Adrenal gland (tissue), 12 donors: ENCODE results near the gene HSPA9. TPM values are rescaled to one million over a fixed set of nuclear protein-coding genes. Genes with fewer than 3 reads are reported as not detected.

ENCODE experiments used
- DNase-seq, 7 donors: peaks; one replicate each; pipeline ENCODE4 v3.0.0-alpha.2; 2019 to 2020
- H3K27ac ChIP-seq, 5 donors: fragments of 200-600 bp; sonication (generic) in 4 of 5; 1 replicate in 3 of 5; 2 replicates in 2 of 5; pipeline versions ENCODE4 v1.5.1 to v1.8.0; 2016 to 2020; ENCODE audit warnings: mild to moderate bottlenecking in 1 of 5
- H3K27me3 ChIP-seq: fragments of 200-600 bp; 2 replicates; pipeline ENCODE4 v1.8.0; 2021
- H3K36me3 ChIP-seq, 2 donors: fragments of 200-600 bp; replicated peaks in 1 of 2; 1 replicate in 1 of 2; 2 replicates in 1 of 2; pipeline versions ENCODE4 v1.5.1 to v1.8.0; 2018 to 2022
- H3K4me1 ChIP-seq, 2 donors: fragments of 200-600 bp; replicated peaks in 1 of 2; 1 replicate in 1 of 2; 2 replicates in 1 of 2; pipeline versions ENCODE4 v1.5.1 to v1.8.0; 2018 to 2021
- H3K4me3 ChIP-seq, 4 donors: fragments of 200-600 bp; sonication (generic) in 3 of 4; one replicate each; pipeline ENCODE4 v1.5.1; 2016 to 2018
- H3K9me3 ChIP-seq, 3 donors: fragments of 200-600 bp; sonication (generic) in 1 of 3; replicated peaks in 1 of 3; 1 replicate in 2 of 3; 2 replicates in 1 of 3; pipeline versions ENCODE4 v1.5.1 to v1.8.0; 2016 to 2021
- POLR2A ChIP-seq, 2 donors: fragments of 450-650 bp; IDR thresholded peaks; one replicate each; pipeline ENCODE4 v1.6.1; 2017; ENCODE audit warnings: antibody characterized with exemption in 2 of 2, mild to moderate bottlenecking in 2 of 2, moderate library complexity in 1 of 2
- WGBS, 4 donors: extraction: QIAGEN DNeasy Blood & Tissue Kit in 2 of 4; methylation state at CpG; one replicate each; pipeline versions ENCODE4 v1.1.5 to v1.1.7; 2013 to 2017; 5-methylcytosine and 5-hydroxymethylcytosine counted together
- intact Hi-C, 2 donors: fragments of 100-400 bp; cut with DNase I; formaldehyde crosslinking; loops; one replicate each; pipeline versions ENCODE4 v1.14.1 to v1.15.0; 2022 to 2023
- polyA plus RNA-seq, 3 donors: library from polyadenylated mRNA; stranded (reverse); fragments of 200-250 nt in 2 of 3; fragments of 350-450 nt in 1 of 3; fragmentation: Illumina TruSeq in 1 of 3; extraction: RNeasy Lipid Tissue Mini Kit (QIAGEN cat#74804) in 1 of 3; gene quantifications; one replicate each; pipeline ENCODE4 v1.2.3, GENCODE V29; 2013 to 2014
- total RNA-seq, 9 donors: library from RNA; depleted of rRNA in 4 of 9; stranded (reverse); fragments of >200 nt in 4 of 9; fragments of 120-200 nt in 1 of 9; fragmentation: NEBNext Ultra II Directional in 1 of 9; extraction: Animal tissue kit (Norgen Biotek cat#: 25700) in 1 of 9; gene quantifications; one replicate each; pipeline versions ENCODE4 v1.1.0 to v1.2.4, GENCODE V29; 2013 to 2023
- TF ChIP-seq, protein P1 (sequence below), 6 experiments: fragments of 450-650 bp in 4 of 6; fragments of 200-600 bp in 2 of 6; sonication (generic) in 1 of 6; IDR thresholded peaks; 1 replicate in 5 of 6; 2 replicates in 1 of 6; pipeline versions ENCODE4 v1.5.1 to v1.8.0; 2016 to 2021; ENCODE audit warnings: antibody characterized with exemption in 6 of 6, mild to moderate bottlenecking in 2 of 6, moderate library complexity in 1 of 6
- donor health status: healthy with polysubstance abuse.
- donor health status: Bipolar disorder and iron deficiency.
- donor health status: DM: yes; HTN: yes; CAD: no.
- donor health status: DM: no; HTN: no; CAD: no.
- donor health status: DM: no; HTN: no; CAD: no.
- donor health status: DM: yes; HTN: yes; CAD: no.

The HSPA9 gene
- total and polyA plus RNA-seq, 12 donors = 92.3 to 1,206 (median 501) TPM

DNA sequence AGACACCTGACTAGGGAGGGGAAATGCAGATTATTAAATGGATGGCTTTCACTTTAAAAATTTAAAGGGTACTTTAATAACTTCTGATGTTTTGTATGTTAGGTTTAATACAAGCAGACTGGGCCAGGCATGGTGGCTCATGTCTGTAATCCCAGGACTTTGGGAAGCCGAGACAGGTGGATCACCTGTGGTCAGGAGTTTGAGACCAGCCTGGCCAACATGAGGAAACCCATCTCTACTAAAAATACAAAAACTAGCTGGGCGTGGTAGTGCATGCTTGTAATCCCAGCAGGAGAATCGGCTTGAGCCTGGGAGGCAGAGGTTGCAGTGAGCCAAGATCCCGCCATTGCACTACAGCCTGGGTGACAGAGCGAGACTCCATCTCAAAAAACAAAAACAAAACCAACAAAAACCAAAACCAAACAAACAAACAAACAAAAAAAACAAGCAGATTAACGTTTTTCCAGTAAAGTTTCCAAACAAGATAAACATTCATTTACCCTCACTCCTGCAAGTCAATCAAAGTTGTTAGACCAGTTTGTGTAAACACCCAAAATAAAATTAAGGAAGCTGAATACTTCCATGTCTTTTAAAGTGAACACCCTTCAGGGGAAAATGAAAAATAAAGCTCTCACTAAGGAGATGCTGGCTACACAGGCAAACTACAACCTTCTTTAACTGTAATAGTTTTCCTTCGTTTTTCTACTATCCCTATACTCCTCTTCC, 46.3 kb downstream of the HSPA9 start:
- peak overlapping the region in 4 of 5 donors; percentile 0 to 19 (median 14) for H3K27ac ChIP-seq
- 79 to 85% (median 83%) methylated on average over 7 of the region's 7 CpGs for WGBS, 4 donors
- H3K4me1 ChIP-seq = peaks cover 4 to 23% of the 10 kb centered on the region in 2 donors
- H3K9me3 ChIP-seq = no peaks in the 10 kb centered on the region
- intact Hi-C loops = no loop called here
- no peak overlapping the region for H3K4me3 ChIP-seq
- no peak for DNase-seq
- peaks cover 0 to 5% of the 10 kb centered on the region in 2 donors for H3K36me3 ChIP-seq
- H3K27me3 ChIP-seq = no peaks in the 10 kb centered on the region
- TF ChIP-seq, protein P1, sequence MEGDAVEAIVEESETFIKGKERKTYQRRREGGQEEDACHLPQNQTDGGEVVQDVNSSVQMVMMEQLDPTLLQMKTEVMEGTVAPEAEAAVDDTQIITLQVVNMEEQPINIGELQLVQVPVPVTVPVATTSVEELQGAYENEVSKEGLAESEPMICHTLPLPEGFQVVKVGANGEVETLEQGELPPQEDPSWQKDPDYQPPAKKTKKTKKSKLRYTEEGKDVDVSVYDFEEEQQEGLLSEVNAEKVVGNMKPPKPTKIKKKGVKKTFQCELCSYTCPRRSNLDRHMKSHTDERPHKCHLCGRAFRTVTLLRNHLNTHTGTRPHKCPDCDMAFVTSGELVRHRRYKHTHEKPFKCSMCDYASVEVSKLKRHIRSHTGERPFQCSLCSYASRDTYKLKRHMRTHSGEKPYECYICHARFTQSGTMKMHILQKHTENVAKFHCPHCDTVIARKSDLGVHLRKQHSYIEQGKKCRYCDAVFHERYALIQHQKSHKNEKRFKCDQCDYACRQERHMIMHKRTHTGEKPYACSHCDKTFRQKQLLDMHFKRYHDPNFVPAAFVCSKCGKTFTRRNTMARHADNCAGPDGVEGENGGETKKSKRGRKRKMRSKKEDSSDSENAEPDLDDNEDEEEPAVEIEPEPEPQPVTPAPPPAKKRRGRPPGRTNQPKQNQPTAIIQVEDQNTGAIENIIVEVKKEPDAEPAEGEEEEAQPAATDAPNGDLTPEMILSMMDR (IDR thresholded peaks at IDR 0.05) = no peak
- TF ChIP-seq POLR2A (IDR thresholded peaks at IDR 0.05) = no peak

DNA sequence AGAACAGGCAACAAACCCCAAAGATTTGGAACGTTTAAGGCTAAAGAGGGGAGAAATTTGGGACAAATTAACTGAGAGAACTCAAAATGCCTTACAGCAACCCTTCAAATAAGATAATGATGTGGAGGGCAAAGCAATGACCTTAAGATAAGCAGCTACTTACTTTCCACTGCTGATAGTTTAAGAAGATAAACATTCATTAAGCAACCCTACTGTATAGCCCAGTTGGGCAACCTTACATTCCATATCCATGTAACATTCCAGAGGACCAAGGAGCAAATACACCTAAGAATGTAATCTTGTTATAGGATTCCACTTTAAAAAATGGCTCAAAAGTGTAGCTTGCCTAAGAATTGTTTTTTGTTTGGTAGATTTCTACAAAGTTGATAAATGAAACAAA, 47.0 kb downstream of the HSPA9 start:
- TF ChIP-seq, protein P1 (IDR thresholded peaks at IDR 0.05) = no peak
- TF ChIP-seq POLR2A (IDR thresholded peaks at IDR 0.05) = no peak
- Histone ChIP-seq H3K9me3 (no peaks in the 10 kb centered on the region), H3K27me3 (no peaks in the 10 kb centered on the region), H3K36me3 (peaks cover 0 to 5% of the 10 kb centered on the region in 2 donors), H3K4me1 (peaks cover 4 to 22% of the 10 kb centered on the region in 2 donors), H3K27ac (peak overlapping the region in 4 of 5 donors; percentile 0 to 29 (median 8)), H3K4me3 (no peak overlapping the region)
- intact Hi-C loops = no loop called here
- no peak for DNase-seq
- 30 to 38% (median 31%) methylated on average over 1 of the region's 1 CpG for WGBS, 4 donors

DNA sequence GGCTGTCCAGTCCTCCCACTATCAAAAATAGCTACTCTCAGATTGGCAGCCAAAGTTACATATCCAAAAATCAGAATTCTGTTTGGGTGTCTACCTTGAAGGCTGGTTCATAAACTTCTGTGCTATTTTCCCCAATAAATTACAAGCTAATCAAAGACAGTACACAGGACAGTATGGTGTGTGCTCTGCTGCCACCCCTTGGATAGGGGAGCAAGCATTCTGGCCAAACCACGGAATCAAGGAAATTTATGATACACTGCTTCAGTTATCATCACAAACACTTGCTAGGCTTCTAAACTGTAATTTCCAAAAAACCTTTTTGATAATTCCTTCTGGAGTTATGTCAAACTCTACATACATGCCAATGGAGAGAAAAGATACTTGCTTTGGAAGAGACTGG, 48.0 kb downstream of the HSPA9 start:
- intact Hi-C loops = no loop called here
- peak in 1 of 7 donors; percentile 50 for DNase-seq
- TF ChIP-seq, protein P1 (IDR thresholded peaks at IDR 0.05) = peak in 3 of 6 experiments; percentile 22 to 48 (median 32)
- no peak for TF ChIP-seq POLR2A (IDR thresholded peaks at IDR 0.05)
- peak overlapping the region in 4 of 5 donors; percentile 11 to 29 (median 14) for H3K27ac ChIP-seq
- no peaks in the 10 kb centered on the region for H3K9me3 ChIP-seq
- WGBS, 4 donors = 24 to 50% (median 35%) methylated on average over 1 of the region's 1 CpG
- no peak overlapping the region for H3K4me3 ChIP-seq
- H3K27me3 ChIP-seq = no peaks in the 10 kb centered on the region
- peaks cover 4 to 22% of the 10 kb centered on the region in 2 donors for H3K4me1 ChIP-seq
- H3K36me3 ChIP-seq = no peaks in the 10 kb centered on the region

GRCh38 chr5:138523406-138523805, 51.8 kb downstream of the HSPA9 start:
- Histone ChIP-seq H3K27me3 (no peaks in the 10 kb centered on the region), H3K4me3 (no peak overlapping the region), H3K36me3 (peaks cover 0 to 1% of the 10 kb centered on the region in 2 donors), H3K4me1 (peaks cover 4 to 26% of the 10 kb centered on the region in 2 donors), H3K27ac (no peak overlapping the region), H3K9me3 (no peaks in the 10 kb centered on the region)
- no peak for DNase-seq
- WGBS, 4 donors = 96 to 99% (median 98%) methylated on average over 5 of the region's 5 CpGs
- intact Hi-C loops = no loop called here
- TF ChIP-seq POLR2A (IDR thresholded peaks at IDR 0.05) = no peak
- TF ChIP-seq, protein P1 (IDR thresholded peaks at IDR 0.05) = no peak
